Activated T-cell treated with anti-CD3 and anti-CD28 coated beads for 24 hours (primary cell): ENCODE results near the gene SEMA3F.
A peak's percentile ranks its signal among the peaks of the same experiment; 100 is the strongest.
"Not testable (repeated sequence)": the region's sequence is repeated elsewhere in the genome, so short reads cannot be mapped to it uniquely, and the experiment has no call there.

Experiments
- DNase-seq: peaks from one replicate; pipeline ENCODE4 v3.0.0-alpha.2; 2020; ENCODE audit warnings: low read depth

Gene SEMA3F

DNA sequence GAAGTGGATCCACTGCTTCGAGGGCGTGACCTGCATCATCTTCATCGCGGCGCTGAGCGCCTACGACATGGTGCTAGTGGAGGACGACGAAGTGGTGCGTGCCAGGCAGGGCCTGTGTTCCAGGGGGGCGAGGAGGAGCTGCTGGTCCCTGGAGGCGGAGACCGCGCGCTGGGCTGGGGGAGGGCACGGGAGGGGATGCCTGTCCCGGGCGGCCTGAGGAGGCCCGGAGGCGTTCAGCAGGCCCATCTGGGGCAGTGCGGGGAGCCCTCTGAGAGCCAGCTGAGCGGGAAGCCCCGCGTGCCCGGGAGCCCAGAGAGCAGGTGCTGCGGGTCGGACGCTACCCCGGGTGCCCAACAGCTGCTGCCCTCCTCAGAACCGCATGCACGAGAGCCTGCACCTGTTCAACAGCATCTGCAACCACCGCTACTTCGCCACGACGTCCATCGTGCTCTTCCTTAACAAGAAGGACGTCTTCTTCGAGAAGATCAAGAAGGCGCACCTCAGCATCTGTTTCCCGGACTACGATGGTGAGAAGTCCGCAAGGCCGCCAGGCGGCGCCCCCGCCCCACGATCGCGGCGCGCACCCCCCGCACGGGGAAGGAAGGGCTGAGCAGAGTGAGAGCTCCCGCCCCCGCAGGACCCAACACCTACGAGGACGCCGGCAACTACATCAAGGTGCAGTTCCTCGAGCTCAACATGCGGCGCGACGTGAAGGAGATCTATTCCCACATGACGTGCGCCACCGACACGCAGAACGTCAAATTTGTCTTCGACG lies 39.2 kb downstream of the SEMA3F start:
- DNase-seq = peak; percentile 68

DNA sequence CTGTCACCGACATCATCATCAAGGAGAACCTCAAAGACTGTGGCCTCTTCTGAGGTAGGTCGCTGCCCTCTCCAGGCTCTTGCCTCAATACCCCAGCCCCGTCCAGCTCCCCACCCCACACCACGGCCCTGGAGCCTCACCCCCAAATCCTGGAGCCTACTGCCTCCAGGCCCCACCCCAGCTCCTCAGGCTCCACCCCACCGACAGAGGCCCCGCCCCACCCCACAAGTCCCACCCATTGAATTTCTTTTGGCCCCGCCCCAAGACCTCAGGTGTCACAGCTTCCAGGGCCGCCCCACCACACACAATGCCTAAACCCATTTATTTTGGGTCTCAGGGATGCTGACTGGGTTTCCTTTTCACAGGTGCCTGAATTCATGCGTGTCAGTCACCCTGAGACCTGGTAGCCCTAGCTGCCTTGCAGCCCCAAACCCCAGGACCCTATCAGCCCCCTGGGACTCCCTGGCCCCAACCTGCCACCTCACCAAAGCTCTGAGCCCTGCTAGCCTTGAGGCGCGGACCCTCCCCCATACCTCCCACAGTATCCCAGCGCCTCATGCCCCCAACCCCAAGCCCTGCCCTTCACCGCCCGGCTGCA lies 39.9 kb downstream of the SEMA3F start:
- DNase-seq = peak; percentile 23

DNA sequence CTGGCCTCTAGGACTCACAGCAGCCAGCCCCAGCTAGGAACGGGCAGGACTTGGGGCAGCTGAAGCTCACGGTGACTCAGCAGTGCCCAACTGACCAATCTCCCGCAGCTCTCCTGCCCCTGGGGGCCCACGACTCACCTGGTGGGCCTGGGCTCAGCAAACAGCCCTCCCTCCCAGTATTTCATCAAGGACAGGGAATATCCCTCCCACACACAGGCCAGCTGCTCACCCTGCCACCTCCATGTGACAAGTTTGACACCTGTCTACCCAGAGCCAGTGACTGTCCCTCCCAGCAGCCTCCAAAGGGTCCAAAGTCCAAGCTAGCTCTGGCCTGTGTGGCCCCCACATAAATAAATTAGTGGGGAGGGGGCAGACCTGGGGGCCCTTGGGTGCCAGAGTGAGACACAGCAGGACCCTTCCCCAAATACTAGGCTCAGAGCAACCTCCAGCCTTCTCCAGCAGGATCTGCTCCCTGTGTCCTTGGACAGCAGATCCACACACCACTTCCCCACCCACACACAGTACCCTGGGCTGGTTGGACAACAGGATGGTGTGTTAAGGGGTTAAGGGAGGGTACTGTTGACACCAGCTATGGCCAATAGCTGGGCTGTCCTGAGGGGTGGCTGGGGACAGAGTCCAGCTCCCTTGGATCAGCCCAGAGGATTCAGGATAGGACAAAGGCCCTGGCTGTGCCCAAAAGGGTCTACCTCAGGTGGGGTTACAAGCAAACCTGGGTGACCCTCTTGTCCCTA lies 40.6 kb downstream of the SEMA3F start:
- DNase-seq = no peak

DNA sequence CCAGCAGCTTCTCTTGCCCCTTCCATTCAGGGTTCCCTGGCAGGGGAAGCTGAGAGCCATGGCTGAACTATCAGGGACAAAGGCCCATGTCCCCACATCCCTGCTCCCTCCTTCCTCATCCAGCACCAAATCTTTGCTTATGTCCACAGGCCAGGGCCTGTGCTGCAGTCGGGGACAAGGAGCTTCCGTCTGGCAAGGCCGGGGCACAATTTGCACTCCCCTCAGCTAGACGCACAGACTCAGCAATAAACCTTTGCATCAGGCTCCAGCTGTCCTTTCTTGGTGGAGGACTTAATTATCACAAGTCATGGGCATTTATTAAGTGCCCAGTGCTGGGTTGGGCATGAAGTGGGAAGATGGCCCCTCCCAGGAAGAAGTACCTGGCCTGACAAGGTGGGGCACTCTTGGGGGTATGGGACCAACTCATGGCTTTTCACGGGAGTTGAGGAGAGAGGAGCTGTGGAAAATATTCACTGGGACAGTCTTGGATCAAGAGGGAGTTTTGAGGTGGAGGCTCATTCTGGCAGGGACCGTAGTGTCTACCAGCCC lies 41.2 kb downstream of the SEMA3F start:
- no peak for DNase-seq

DNA sequence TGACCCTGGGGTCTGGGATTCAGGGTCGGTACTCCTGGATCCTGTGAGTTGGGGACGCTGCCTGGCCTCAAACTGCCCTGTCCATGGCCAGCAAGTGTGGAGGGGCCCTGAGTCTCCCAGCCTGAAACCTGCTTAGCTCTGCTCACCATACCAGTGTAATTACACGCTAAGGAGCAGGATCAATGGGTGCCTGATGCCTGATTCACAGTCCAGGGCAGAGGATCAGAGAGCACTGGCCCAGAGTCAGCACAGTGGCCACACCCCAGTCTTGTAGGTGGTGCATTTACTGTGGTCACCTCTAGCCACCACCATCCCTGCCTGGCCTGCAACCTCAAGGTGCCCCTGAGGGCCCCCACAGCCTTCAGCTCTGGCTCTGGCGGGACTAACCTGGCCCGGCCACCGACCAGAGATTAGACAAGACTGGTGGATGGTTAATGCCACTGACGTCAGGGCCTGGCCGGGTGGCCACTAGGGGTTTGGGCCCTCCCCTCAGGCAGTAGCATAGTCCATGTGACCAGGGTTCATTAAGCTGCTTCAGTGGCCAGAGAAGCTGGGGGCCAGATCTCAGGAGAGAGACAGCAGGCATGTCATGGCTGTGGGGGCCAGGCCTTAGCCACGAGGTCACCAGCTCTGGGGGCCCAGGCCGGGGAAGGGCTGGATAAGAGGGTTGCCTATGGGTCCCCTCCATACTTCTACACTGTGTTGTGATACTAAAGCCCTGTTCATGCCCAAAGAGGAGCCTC lies 46.6 kb downstream of the SEMA3F start:
- DNase-seq = no peak

DNA sequence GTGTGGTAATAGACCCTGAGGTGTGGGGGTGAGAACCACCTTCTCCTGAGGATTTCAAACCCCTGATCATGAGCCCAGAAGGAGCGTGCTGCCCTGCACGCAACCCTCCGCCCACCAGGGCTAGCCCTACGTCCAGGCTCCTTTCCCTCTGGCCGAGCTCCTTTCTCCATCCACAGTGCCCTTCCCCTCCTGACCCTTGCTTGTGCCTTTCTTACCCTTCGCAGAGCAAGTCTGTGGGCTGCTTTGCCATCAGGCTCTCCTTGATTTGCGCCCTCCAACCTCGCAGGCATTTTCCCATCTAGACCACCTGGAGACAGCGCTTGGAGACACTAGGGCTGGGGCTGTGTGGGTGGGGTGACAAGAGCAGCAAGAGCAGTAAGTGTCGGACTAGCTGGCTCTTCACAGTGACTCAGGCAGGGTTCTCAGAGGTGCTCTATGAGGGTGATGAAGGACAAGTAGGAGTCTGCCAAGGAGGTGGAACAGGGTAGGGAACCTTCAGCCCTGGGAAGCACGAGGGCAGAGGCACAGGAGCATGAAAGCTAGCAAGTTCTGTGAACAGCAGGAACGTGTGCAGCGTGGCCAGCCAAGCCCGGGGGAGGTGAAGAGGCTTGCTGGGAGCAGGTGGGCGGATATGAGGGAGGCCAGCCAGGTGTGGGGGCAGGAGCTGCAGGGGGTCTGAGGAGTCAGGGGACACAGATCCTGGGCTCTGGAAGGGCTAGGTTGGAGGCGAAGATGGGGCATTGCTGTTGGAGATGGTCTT lies 47.4 kb downstream of the SEMA3F start:
- no peak for DNase-seq

DNA sequence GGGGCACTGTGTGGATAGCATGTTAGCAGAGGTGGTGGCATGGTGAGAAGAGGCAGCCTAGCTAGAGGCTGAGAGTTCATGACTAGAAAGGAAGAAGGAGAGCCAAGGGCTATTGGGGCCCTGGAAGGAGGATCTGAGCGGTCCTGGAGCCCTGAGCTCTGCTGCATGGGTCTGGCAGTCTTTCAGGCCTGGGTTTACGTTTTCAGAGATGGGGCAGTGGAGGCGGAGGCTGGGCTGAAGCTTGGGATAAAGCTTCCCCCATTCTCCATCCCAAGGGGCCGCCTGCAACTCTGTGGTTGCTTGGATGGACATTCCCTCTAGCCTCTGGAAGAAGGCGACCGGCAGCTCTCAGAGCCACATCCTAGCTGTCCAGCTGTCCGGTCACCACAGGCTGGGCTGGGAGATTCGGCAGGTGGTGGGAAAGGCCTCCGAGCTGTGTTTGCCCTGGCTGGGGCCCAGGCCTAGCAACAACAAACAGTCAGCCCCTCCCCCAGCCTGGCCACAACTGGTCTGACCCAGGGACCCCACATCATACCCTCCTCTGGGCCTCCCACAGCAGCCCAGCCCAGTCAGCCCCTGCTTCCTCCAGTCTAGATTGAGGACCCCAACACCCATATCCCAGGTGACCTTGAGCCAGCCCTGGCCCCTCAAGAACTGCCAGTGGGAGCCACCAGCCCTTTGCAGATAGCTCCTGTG lies 48.1 kb downstream of the SEMA3F start:
- DNase-seq = no peak

DNA sequence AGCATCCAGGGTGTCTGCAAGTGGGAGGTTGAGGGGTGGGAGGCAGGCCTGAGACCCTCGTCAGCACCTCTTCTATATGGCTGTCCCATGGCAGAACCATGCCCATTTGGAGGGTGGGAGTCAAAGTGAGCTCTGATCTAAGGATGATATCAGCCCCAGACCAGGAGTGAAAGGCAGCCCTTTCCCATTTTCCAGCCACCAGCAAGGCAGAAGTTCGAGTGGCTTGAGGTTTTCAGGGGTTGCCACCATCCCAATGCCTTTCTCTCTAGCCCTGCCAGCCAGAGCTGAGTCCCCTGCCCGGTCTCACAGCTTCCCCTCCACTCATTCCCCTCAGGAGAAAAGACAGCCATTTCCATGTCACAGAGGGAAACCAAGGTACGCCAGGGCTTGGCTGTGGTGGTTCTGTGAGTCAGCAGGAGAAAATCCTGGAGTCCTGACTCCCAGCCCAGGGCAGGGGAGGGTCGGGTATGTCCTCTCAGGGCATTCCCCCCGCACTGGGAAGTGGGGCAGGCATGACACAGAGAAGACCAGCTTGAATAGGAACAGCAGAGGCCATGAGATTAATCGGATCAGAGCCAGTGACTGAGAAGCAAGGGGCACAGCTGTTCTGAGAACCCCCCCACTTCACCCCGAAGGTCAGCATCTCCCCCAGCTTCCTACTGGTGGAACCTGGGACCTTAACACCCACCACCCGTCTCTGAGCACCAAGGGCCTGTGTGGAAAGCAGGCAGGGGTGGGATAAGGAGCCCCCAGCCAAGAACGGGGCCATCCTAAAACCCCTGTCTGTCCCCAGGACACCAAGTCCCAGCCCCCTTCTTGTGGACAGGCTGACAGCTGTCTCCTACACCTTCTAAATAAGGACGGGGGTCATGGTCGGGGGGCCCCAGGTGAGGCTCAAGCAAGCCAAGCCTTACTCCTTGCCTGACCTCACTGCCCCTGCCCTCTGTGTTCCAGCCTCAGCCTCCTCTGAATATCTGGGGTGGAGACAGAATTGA lies 49.0 kb downstream of the SEMA3F start:
- DNase-seq = no peak

DNA sequence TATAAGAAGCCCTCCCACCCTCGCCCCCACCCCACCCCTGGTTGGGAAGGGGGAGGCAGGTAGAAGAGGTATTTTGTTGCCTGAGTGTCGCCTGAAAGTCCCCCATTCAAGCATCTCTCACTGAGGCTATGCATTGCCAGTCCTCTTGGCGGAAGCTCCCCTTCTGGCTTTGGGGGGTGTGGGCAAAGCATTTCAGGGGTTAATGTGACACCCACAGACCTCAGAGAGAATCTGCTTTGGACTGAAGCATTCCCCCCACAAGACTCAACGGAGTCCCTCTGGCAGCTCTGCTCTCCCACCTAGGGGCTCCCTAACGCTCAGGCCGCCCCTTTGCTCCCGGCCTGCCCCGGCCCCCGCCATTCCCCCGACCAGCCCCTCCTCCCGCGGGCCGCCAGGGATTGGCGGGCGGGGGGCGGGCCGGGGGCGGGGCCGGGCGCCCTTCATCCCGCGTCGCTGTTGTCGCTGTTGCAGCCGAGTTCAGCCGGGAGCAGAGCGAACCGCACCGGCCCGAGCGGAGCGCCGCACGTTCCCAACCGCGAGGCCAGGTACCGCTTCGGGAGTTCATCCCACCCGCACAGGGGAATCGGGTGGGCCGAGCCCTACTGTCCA lies 49.8 kb downstream of the SEMA3F start, which contains the start of gene SLC38A3:
TSS of gene SLC38A3 (plus strand) at position 468 of the 609 bp plus-strand sequence. CDS start 8,929 bp downstream, outside the sequence.
- no peak for DNase-seq

DNA sequence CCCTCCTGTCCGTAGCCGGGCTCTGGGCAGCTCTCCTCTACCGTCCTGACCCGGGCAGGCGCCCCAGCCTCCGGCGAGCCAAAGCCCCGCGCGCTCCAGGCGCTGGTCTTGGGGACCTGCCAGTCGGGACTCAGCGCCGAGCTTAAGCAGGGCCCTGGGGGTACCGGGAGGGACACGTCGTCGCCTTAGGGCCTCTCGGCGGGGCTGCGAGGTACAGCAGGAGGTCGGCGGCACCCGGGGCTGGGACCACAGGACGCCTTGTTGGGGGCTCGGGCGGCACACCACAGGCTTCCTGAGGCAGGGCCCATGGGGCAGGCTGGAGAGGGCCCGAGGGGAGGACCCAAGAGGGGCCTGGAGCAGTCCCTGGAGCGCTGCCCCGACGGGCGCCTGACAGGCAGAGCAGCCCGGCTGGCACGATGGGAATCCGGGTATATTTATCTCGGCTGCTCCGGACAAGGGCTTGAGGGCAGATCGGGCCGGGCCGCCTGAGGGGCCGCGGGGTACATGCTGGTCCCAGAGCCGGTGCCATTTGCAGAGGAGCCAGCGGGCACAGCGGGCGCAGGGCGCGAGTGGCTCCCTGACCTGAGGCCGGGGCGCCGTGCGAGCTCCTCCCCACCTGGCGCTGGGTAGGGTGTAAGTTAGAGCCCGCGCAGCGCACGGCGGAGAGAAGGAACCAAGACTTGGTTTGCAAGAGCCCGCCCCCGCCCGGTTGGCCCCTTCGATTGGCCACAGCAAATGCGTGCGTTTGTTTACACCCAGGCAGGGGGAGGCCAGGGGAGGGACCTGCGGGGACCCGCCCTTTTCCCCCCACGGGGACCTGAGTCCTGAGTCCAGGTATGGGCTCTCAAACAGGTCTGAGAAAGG lies 50.5 kb downstream of the SEMA3F start:
- no peak for DNase-seq

DNA sequence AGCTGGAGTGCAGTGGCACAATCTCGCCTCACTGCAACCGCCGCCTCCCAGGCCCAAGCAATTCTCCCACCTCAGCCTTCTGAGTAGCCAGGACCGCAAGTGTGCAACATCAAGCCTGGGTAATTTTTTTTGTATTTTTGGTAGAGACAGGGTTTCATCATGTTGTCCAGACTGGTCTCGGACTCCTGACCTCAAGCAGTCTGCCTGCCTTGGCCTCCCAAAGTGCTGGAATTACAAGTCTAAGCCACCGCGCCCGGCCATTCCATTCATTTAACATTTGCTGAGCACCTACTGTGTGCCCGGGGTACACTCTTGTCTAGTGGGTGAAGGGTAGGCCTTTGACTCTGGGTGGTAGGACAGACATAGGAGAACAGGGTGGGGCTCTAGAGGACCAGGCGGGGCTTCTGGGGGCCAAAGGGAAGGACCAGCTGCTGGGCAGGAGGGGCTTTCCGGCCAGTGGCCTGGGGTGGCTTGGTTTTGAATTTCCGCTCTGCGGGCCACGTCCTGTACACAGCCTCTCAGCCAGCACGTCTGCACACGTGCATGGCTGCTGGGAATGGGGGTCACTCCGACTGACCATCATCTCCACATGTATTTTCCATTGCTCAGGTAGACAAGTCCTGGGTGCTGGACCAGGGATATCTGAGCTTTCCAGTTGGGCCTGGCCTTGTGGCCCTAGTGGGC lies 52.4 kb downstream of the SEMA3F start:
- no peak for DNase-seq

DNA sequence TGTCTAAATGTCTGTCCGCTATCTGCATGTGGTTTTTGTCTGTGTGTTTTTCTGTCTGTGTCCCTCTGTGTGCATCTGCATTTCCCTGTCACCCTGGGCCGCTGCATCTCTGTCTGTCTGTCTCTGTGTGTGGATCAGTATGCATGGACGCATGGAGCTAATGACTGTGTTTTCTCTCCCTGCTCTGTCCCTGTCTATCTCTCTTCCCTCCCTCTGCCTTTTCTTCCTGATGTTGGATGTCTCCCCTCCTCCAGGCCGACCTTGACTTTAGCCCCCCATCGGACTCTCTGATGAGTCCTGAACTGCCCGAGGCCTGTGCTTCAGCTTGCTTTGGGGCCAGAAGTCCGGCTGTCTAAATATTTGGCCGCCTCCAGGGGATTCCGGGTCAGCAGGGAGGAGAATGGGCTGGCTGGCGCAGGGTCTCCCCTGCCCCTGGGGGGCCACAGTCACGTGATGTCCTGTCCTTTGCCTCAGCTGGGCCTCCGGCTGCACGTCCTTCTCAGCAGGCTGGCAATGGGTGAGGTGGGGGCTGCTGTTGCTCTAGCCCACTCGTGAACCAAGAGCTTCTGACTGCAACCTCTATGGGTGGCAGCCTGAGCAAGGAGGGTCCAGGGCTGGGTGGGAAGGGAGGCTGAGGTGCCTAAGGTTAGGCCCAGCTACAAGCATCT lies 53.7 kb downstream of the SEMA3F start:
- DNase-seq = no peak

DNA sequence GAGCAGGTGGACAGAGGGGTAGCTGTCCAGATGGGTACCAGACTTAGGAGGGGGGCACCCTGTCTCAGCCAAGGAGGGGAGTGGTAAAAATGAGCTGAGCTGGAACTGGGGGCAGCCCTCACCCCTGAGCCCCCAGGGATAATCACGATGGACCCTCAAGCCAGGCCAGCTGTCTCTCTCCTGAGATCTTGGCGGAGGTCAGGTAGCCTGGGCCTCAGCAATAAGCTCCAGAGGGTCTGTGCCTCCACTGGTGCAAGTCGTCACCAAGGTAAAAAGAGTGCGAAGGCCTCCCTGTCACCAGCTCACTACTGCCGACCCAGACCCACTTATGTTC lies 55.0 kb downstream of the SEMA3F start:
- DNase-seq = no peak

DNA sequence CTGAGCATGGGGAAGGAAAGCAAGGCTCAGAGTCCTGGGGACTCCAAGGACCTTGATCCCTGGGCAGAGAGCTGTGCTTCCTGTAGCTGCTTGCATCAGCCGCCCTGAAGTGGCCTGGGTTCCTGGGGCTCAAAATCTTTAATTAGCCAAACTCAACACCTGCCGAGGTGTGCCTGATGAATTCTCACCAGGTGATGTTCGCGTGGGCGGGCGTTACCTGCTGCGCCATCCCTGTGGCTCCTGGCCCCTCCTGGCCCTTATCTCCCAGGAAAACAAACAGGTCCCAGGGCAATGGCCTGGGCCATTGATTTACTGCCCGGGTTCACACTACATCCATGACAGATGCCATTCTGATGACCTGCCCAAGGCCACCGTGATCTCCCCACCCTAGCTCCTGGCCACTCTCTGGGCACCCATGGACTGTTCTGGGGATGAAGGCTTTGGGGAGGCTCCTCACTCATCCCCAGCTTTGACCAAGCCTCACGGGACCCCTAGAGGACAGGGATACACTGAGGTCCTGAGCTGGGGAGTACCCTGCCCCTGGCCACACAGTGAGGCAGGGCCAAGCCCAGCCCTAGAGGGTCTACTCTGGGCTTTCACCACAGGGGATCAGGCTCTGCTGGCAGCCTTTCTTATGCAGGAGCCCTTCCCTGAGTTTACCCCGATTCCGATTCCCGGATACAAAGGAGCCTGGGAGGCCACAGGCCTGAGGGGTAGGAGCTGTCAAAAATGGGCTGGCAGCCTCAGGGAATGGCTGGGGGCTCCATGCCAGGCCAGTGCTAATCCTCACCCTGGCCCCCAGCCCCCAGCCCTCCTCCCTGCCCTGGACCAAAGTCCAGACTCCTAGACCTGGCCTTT lies 55.6 kb downstream of the SEMA3F start:
- no peak for DNase-seq

DNA sequence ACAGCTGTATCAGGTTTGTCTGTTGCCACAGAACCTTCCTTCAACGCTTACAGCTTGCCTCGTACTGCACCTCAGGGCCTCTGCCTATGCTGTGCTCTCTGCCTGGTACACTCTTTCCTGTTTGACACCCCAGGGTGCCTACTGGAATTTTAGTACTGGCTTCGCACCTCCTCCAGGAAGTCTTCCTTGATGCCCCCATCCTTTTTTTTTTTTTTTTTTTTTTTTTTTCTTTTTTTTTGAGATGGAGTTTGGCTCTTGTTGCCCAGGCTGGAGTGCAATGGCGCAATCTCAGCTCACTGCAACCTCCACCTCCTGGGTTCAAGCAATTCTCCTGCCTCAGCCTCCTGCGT lies 56.2 kb downstream of the SEMA3F start:
- not testable (repeated sequence) for DNase-seq

DNA sequence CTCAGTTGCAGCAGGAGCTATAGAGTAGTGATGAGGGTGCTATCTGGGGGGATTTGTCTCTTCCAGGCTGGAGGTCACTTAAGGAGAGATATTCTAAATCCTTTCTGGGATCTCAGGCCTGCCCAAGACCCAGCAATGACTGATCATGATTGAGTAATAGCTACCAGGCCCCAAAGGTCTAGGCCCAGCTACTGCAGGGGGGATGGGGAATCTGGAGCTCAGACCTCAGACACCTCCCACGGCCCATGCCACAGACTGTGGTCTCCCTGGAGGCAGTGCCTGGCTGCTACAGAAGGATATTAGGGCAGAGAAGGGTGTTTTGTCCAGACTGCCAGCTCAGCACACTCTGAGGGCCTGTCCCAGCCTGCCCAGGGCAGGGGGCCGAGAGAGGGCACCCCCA lies 56.8 kb downstream of the SEMA3F start:
- DNase-seq = no peak
